IMR-90 (cell line): Measurements from ENCODE around the gene MGAT3. TPM values are rescaled to one million over a fixed set of nuclear protein-coding genes. Genes with fewer than 3 reads are reported as not detected.

Source experiments
- ATAC-seq: fragments of 200-7000 bp; cut with Tn5 transposase; 2 replicates; pipeline ENCODE4 v1.9.1; 2020; ENCODE audit warnings: low read depth, mild to moderate bottlenecking, moderate library complexity
- BruUV-seq: library from RNA; stranded (reverse); fragments of 400-500 nt; replicated peaks from 2 replicates; lab custom pipeline; 2021; lab: Mats Ljungman, UMichigan
- CTCF ChIA-PET: fragments of 300-600 bp; formaldehyde crosslinking; extraction: SDS; loops from one replicate; lab custom pipeline; 2021; ENCODE audit warnings: antibody characterized with exemption; lab: Yijun Ruan, JAX
- POLR2A ChIA-PET: fragments of 300-600 bp; sonication (Branson Sonifier 250); formaldehyde crosslinking; loops from one replicate; lab custom pipeline; 2022; ENCODE audit warnings: antibody characterized with exemption; ENCODE audit not compliant: unreplicated experiment; lab: Charles Lee
- DNase-seq: peaks from one replicate; pipeline ENCODE4 v3.0.0; 2013
- H2AFZ ChIP-seq: replicated peaks from 2 replicates; pipeline ENCODE3; 2013; ENCODE audit warnings: low read length, mild to moderate bottlenecking; ENCODE audit not compliant: poor library complexity
- H2AK5ac ChIP-seq: 2 replicates; pipeline ENCODE4 v1.6.1; 2013; ENCODE audit warnings: low read depth, low read length, inconsistent platforms
- H2AK9ac ChIP-seq: replicated peaks from 2 replicates; pipeline ENCODE3; 2013; ENCODE audit warnings: mild to moderate bottlenecking, low read depth, low read length, moderate library complexity; ENCODE audit not compliant: poor library complexity
- H2BK120ac ChIP-seq: 2 replicates; pipeline ENCODE4 v1.6.1; 2013; ENCODE audit warnings: low read depth, low read length, inconsistent platforms
- H2BK15ac ChIP-seq: 3 replicates; pipeline ENCODE4 v1.6.1; 2013; ENCODE audit warnings: low read depth, low read length, inconsistent platforms
- H2BK20ac ChIP-seq: 2 replicates; pipeline ENCODE4 v1.6.1; 2013; ENCODE audit warnings: low read depth, mild to moderate bottlenecking, inconsistent platforms, low read length, moderate library complexity
- H2BK5ac ChIP-seq: 2 replicates; pipeline ENCODE4 v1.6.1; 2013; ENCODE audit warnings: mild to moderate bottlenecking, low read depth, low read length, inconsistent platforms; ENCODE audit not compliant: poor library complexity, severe bottlenecking
- H3K14ac ChIP-seq: replicated peaks from 2 replicates; pipeline ENCODE4 v1.6.1; 2013; ENCODE audit warnings: low read depth, low read length, inconsistent platforms
- H3K18ac ChIP-seq: 2 replicates; pipeline ENCODE4 v1.6.1; 2013; ENCODE audit warnings: low read depth, low read length, control low read depth
- H3K23ac ChIP-seq: 2 replicates; pipeline ENCODE4 v1.6.1; 2013; ENCODE audit warnings: low read depth, low read length, inconsistent platforms
- H3K27ac ChIP-seq: 2 replicates; pipeline ENCODE4 v1.5.1; 2013; ENCODE audit warnings: mild to moderate bottlenecking, control low read depth, low read length; ENCODE audit not compliant: insufficient read depth
- H3K27me3 ChIP-seq: 2 replicates; pipeline ENCODE4 v1.6.1; 2013; ENCODE audit warnings: low read length; ENCODE audit not compliant: control insufficient read depth, insufficient read depth
- H3K36me3 ChIP-seq: 2 replicates; pipeline ENCODE4 v1.6.1; 2013; ENCODE audit warnings: low read length, mixed read lengths; ENCODE audit not compliant: control insufficient read depth, insufficient read depth
- H3K4ac ChIP-seq: 2 replicates; pipeline ENCODE4 v1.6.1; 2013; ENCODE audit warnings: low read depth, low read length, inconsistent platforms
- H3K4me1 ChIP-seq: 2 replicates; pipeline ENCODE4 v1.6.1; 2013; ENCODE audit warnings: low read length, mixed read lengths; ENCODE audit not compliant: control insufficient read depth, insufficient read depth
- H3K4me2 ChIP-seq: 2 replicates; pipeline ENCODE4 v1.6.1; 2013; ENCODE audit warnings: low read depth, mild to moderate bottlenecking, control low read depth, low read length, moderate library complexity
- H3K4me3 ChIP-seq: 2 replicates; pipeline ENCODE4 v1.5.1; 2013; ENCODE audit warnings: low read depth, mild to moderate bottlenecking, control low read depth, low read length, moderate library complexity; ENCODE audit not compliant: insufficient read depth
- H3K56ac ChIP-seq: 2 replicates; pipeline ENCODE4 v1.6.1; 2013; ENCODE audit warnings: low read length, inconsistent platforms; ENCODE audit not compliant: insufficient read depth; ENCODE audit errors: extremely low read depth
- H3K79me1 ChIP-seq, 2 experiments: 2 replicates each; pipeline ENCODE4 v1.6.1; 2013; ENCODE audit warnings: low read length in 2 of 2, inconsistent platforms in 1 of 2, low read depth in 1 of 2
- H3K9ac ChIP-seq: 2 replicates; pipeline ENCODE4 v1.6.1; 2013; ENCODE audit warnings: low read depth, low read length, control low read depth
- H3K9me1 ChIP-seq: 2 replicates; pipeline ENCODE4 v1.6.1; 2013; ENCODE audit warnings: low read length, inconsistent platforms; ENCODE audit not compliant: insufficient read depth
- H3K9me3 ChIP-seq: 2 replicates; pipeline ENCODE4 v1.6.1; 2013; ENCODE audit warnings: low read length; ENCODE audit not compliant: control insufficient read depth, insufficient read depth
- H4K20me1 ChIP-seq: 2 replicates; pipeline ENCODE4 v1.6.1; 2013; ENCODE audit warnings: low read length, inconsistent platforms; ENCODE audit not compliant: insufficient read depth
- H4K5ac ChIP-seq: 2 replicates; pipeline ENCODE4 v1.6.1; 2013; ENCODE audit warnings: mild to moderate bottlenecking, low read depth, low read length, control low read depth
- H4K8ac ChIP-seq, 2 experiments: 2 replicates each; pipeline ENCODE4 v1.6.1; 2013; ENCODE audit warnings: low read depth in 2 of 2, low read length in 2 of 2, control low read depth in 1 of 2, inconsistent platforms in 1 of 2
- H4K91ac ChIP-seq: 2 replicates; pipeline ENCODE4 v1.6.1; 2013; ENCODE audit warnings: low read depth, low read length, inconsistent platforms; ENCODE audit not compliant: insufficient read depth
- BHLHE40 ChIP-seq: fragments of 150-350 bp; IDR thresholded peaks from 2 replicates; pipeline ENCODE4 v1.6.1; 2016; ENCODE audit warnings: mild to moderate bottlenecking, low read depth, low read length
- CEBPB ChIP-seq: IDR thresholded peaks from 2 replicates; pipeline ENCODE4 v1.6.1; 2012; ENCODE audit warnings: low read depth, low read length, improper control_type of control experiment
- CHD1 ChIP-seq: IDR thresholded peaks from 2 replicates; pipeline ENCODE4 v1.6.1; 2012; ENCODE audit warnings: low read depth, low read length, improper control_type of control experiment
- CTCF ChIP-seq: conservative IDR thresholded peaks from 2 replicates; pipeline ENCODE4 v1.5.1; 2012; ENCODE audit warnings: mild to moderate bottlenecking, low read depth, low read length, improper control_type of control experiment
- ELK1 ChIP-seq: fragments of 150-350 bp; IDR thresholded peaks from 2 replicates; pipeline ENCODE4 v1.6.1; 2016; ENCODE audit warnings: low read depth, mild to moderate bottlenecking, low read length, moderate library complexity, borderline replicate concordance
- FOS ChIP-seq: fragments of 150-350 bp; IDR thresholded peaks from 2 replicates; pipeline ENCODE4 v1.6.1; 2016; ENCODE audit warnings: low read depth, low read length
- MAFK ChIP-seq: IDR thresholded peaks from 2 replicates; pipeline ENCODE4 v1.6.1; 2012; ENCODE audit warnings: low read depth, low read length, improper control_type of control experiment
- MAZ ChIP-seq: IDR thresholded peaks from 2 replicates; pipeline ENCODE4 v1.6.1; 2012; ENCODE audit warnings: low read depth, mild to moderate bottlenecking, low read length, improper control_type of control experiment, moderate library complexity, borderline replicate concordance
- MXI1 ChIP-seq: IDR thresholded peaks from 2 replicates; pipeline ENCODE4 v1.6.1; 2012; ENCODE audit warnings: low read depth, mild to moderate bottlenecking, low read length, moderate library complexity, borderline replicate concordance
- POLR2A ChIP-seq: IDR thresholded peaks from 2 replicates; pipeline ENCODE4 v1.6.1; 2012; ENCODE audit warnings: mild to moderate bottlenecking, low read depth, low read length
- RAD21 ChIP-seq: IDR thresholded peaks from 2 replicates; pipeline ENCODE4 v1.6.1; 2012; ENCODE audit warnings: low read length, improper control_type of control experiment
- RCOR1 ChIP-seq: IDR thresholded peaks from 2 replicates; pipeline ENCODE4 v1.6.1; 2012; ENCODE audit warnings: mild to moderate bottlenecking, low read length, improper control_type of control experiment; ENCODE audit not compliant: insufficient replicate concordance
- RFX5 ChIP-seq: IDR thresholded peaks from 2 replicates; pipeline ENCODE4 v1.8.0; 2012; ENCODE audit warnings: low read depth, mild to moderate bottlenecking, low read length, moderate library complexity
- SMC3 ChIP-seq: fragments of 150-350 bp; IDR thresholded peaks from 2 replicates; pipeline ENCODE4 v1.6.1; 2016; ENCODE audit warnings: low read depth, mild to moderate bottlenecking, antibody characterized with exemption, low read length, moderate library complexity
- USF2 ChIP-seq: fragments of 150-350 bp; IDR thresholded peaks from 2 replicates; pipeline ENCODE4 v1.6.1; 2017; ENCODE audit warnings: mild to moderate bottlenecking, antibody characterized with exemption, low read length, low read depth
- WGBS, 2 experiments: methylation state at CpG; one replicate each; pipeline versions ENCODE4 v1.1.5 to v1.1.7; 2013; ENCODE audit warnings: missing lambda C conversion rate in 2 of 2; ENCODE audit not compliant: insufficient read length in 1 of 2; ENCODE audit errors: extremely low coverage in 2 of 2; 5-methylcytosine and 5-hydroxymethylcytosine counted together
- dilution Hi-C: fragments of 300-500 bp; cut with HindIII; formaldehyde crosslinking; loops from one replicate; pipeline ENCODE4 v1.14.3; 2018; ENCODE audit warnings: low sequenced_read_pairs; ENCODE audit not compliant: unreplicated experiment
- in situ Hi-C: fragments of 300-500 bp; cut with MboI; formaldehyde crosslinking; loops from 3 replicates; pipeline ENCODE4 v1.14.3; 2019; ENCODE audit warnings: low sequenced_read_pairs, inconsistent platforms, mixed read lengths
- intact Hi-C: fragments of 100-400 bp; cut with micrococcal nuclease; formaldehyde crosslinking; loops from 2 replicates; pipeline ENCODE4 v1.10.0; 2022
- polyA plus RNA-seq, 3 experiments: library from polyadenylated mRNA; depleted of rRNA; stranded (reverse); fragments of >200 nt; gene quantifications; 2 replicates each; pipeline ENCODE4 v1.2.3, GENCODE V29; 2012; ENCODE audit warnings: low replicate concordance in 1 of 3
- total RNA-seq: library from RNA; depleted of rRNA; stranded (reverse); fragments of >200 nt; gene quantifications from 2 replicates; pipeline ENCODE4 v1.2.3, GENCODE V29; 2012

Gene MGAT3
- total and polyA plus RNA-seq, 2 of the 4 experiments (the other 2 are of a cell fraction): 0.36 to 1.1 TPM

GRCh38 chr22:39444937-39445465, 11.8 kb upstream of the MGAT3 start:
- Histone ChIP-seq H2BK20ac (no peak overlapping the region), H3K9me1 (no peaks in the 10 kb centered on the region), H2BK5ac (no peak overlapping the region), H3K4me2 (no peak overlapping the region), H3K79me1 (no peaks in the 10 kb centered on the region), H4K5ac (no peak overlapping the region), H3K27me3 (peaks cover 10% of the 10 kb centered on the region), H3K36me3 (no peaks in the 10 kb centered on the region), H3K9me3 (no peaks in the 10 kb centered on the region), H4K8ac (no peak overlapping the region), H3K4me3 (no peak overlapping the region), H3K56ac (no peak overlapping the region), H2AK5ac (no peak overlapping the region), H2AK9ac (no peak overlapping the region), H4K91ac (no peak overlapping the region), H3K4me1 (no peaks in the 10 kb centered on the region), H3K18ac (no peak overlapping the region), H3K9ac (no peak overlapping the region), H2AFZ (no peak overlapping the region), H3K27ac (no peak overlapping the region), H2BK120ac (no peak overlapping the region), H4K20me1 (no peaks in the 10 kb centered on the region), H2BK15ac (no peak overlapping the region), H3K4ac (no peak overlapping the region), H3K23ac (no peak overlapping the region), H3K14ac (no peak overlapping the region)
- ATAC-seq: no peak
- no TSS peak for BruUV-seq
- DNase-seq: no peak
- CTCF ChIA-PET: no interaction called here
- in situ Hi-C loops (no loop called here), intact Hi-C loops (no loop called here), dilution Hi-C loops (no loop called here)
- POLR2A ChIA-PET: interaction anchor here (1.0 kb wide), 1 partner anchor 78 kb away, joined by 4 read pairs; no protein-coding TSS in a partner anchor
- WGBS, 2 experiments: 86% methylated on average over 6 of the region's 11 CpGs; no CpG with 5 or more reads in 1 of the 2 experiments
- TF ChIP-seq CHD1: no peak
- TF ChIP-seq CEBPB: no peak
- TF ChIP-seq POLR2A: no peak
- no peak for TF ChIP-seq ELK1
- TF ChIP-seq FOS: no peak
- no peak for TF ChIP-seq RCOR1
- TF ChIP-seq BHLHE40: no peak
- TF ChIP-seq MAZ: no peak
- TF ChIP-seq RFX5: no peak
- no peak for TF ChIP-seq MXI1
- TF ChIP-seq SMC3: no peak
- no peak for TF ChIP-seq CTCF
- TF ChIP-seq MAFK: no peak
- TF ChIP-seq RAD21: no peak
- TF ChIP-seq USF2: no peak
